WTC11 (cell line): ENCODE measurements around the gene KNSTRN. TPM values are rescaled to one million over a fixed set of nuclear protein-coding genes. Genes with fewer than 3 reads are reported as not detected.

ENCODE experiments used
- ATAC-seq: fragments of 200-7000 bp; cut with Tn5 transposase; 2 replicates; pipeline ENCODE4 v1.10.0; 2021; ENCODE audit warnings: mild to moderate bottlenecking, moderate library complexity
- CTCF ChIA-PET: fragments of 300-600 bp; sonication (Branson Sonifier 250); formaldehyde crosslinking; loops from one replicate; lab custom pipeline; 2021; ENCODE audit warnings: antibody characterized with exemption; lab: Charles Lee
- POLR2A ChIA-PET: fragments of 350-600 bp; sonication (Branson Sonifier 250); formaldehyde crosslinking; loops from one replicate; lab custom pipeline; 2021; ENCODE audit warnings: antibody characterized with exemption; lab: Charles Lee
- DNase-seq: peaks from one replicate; pipeline ENCODE4 v3.0.0; 2021; ENCODE audit warnings: low spot score
- H3K27ac Mint-ChIP-seq: 2 replicates; pipeline ENCODE4 v1.8.0; 2021; ENCODE audit warnings: mixed read lengths
- H3K27me3 Mint-ChIP-seq: 2 replicates; pipeline ENCODE4 v1.8.0; 2021; ENCODE audit warnings: low read depth, mild to moderate bottlenecking, moderate library complexity, mixed read lengths
- H3K36me3 Mint-ChIP-seq: 2 replicates; pipeline ENCODE4 v1.8.0; 2021; ENCODE audit warnings: mixed read lengths
- H3K4me1 Mint-ChIP-seq: 2 replicates; pipeline ENCODE4 v1.8.0; 2022; ENCODE audit warnings: mixed read lengths
- H3K4me3 Mint-ChIP-seq: 2 replicates; pipeline ENCODE4 v1.8.0; 2021; ENCODE audit warnings: mild to moderate bottlenecking, moderate library complexity, mixed read lengths
- H3K9me3 Mint-ChIP-seq: 2 replicates; pipeline ENCODE4 v1.8.0; 2021; ENCODE audit warnings: mixed read lengths
- E2F5 ChIP-seq: sonication (generic); formaldehyde crosslinking; IDR thresholded peaks from 2 replicates; pipeline ENCODE4 v1.8.1; 2022; ENCODE audit warnings: mild to moderate bottlenecking, moderate library complexity, missing genetic modification reagents
- EMX1 ChIP-seq: fragments of 250-450 bp; sonication (Bioruptor Pico); IDR thresholded peaks from 2 replicates; pipeline ENCODE4 v1.8.0; 2021; ENCODE audit warnings: mild to moderate bottlenecking
- GRHL2 ChIP-seq: fragments of 250-450 bp; sonication (Bioruptor Pico); IDR thresholded peaks from 2 replicates; pipeline ENCODE4 v1.8.0; 2022; ENCODE audit warnings: mild to moderate bottlenecking, moderate library complexity; ENCODE audit not compliant: insufficient replicate concordance, severe bottlenecking
- IRF1 ChIP-seq: sonication (generic); formaldehyde crosslinking; IDR thresholded peaks from 2 replicates; pipeline ENCODE4 v1.8.0; 2023; ENCODE audit warnings: missing genetic modification reagents
- JUN ChIP-seq: sonication (generic); formaldehyde crosslinking; IDR thresholded peaks from 2 replicates; pipeline ENCODE4 v1.8.0; 2023; ENCODE audit warnings: mild to moderate bottlenecking, missing genetic modification reagents
- NFATC4 ChIP-seq: fragments of 250-450 bp; sonication (Bioruptor Pico); IDR thresholded peaks from 2 replicates; pipeline ENCODE4 v1.9.0; 2021; ENCODE audit warnings: mild to moderate bottlenecking
- NFYB ChIP-seq: sonication (generic); formaldehyde crosslinking; conservative IDR thresholded peaks from 2 replicates; pipeline ENCODE4 v1.8.0; 2022; ENCODE audit warnings: low read depth, missing genetic modification reagents
- NR1H2 ChIP-seq: sonication (generic); formaldehyde crosslinking; IDR thresholded peaks from 2 replicates; pipeline ENCODE4 v1.9.0; 2021; ENCODE audit warnings: mild to moderate bottlenecking, moderate library complexity, missing genetic modification reagents
- NR3C1 ChIP-seq: sonication (generic); formaldehyde crosslinking; conservative IDR thresholded peaks from 2 replicates; pipeline ENCODE4 v1.8.1; 2023; ENCODE audit warnings: low read depth, mild to moderate bottlenecking, missing genetic modification reagents
- ZNF232 ChIP-seq: sonication (generic); formaldehyde crosslinking; IDR thresholded peaks from 2 replicates; pipeline ENCODE4 v1.8.0; 2022; ENCODE audit warnings: mild to moderate bottlenecking, missing genetic modification reagents
- ZNF425 ChIP-seq: fragments of 250-450 bp; sonication (Bioruptor Pico); conservative IDR thresholded peaks from 2 replicates; pipeline ENCODE4 v1.9.0; 2021; ENCODE audit warnings: mild to moderate bottlenecking
- ZNF532 ChIP-seq: fragments of 250-450 bp; sonication (Bioruptor Pico); IDR thresholded peaks from 2 replicates; pipeline ENCODE4 v1.9.0; 2021; ENCODE audit warnings: mild to moderate bottlenecking, borderline replicate concordance
- total RNA-seq: library from RNA; stranded (reverse); gene quantifications from 3 replicates; pipeline ENCODE4 v1.2.3, GENCODE V29; 2021
- TF ChIP-seq, protein P1 (sequence below): fragments of 250-450 bp; sonication (Bioruptor Pico); IDR thresholded peaks from 2 replicates; pipeline ENCODE4 v1.9.0; 2021; ENCODE audit warnings: mild to moderate bottlenecking
- TF ChIP-seq, protein P2 (sequence below): fragments of 250-450 bp; sonication (Bioruptor Pico); IDR thresholded peaks from 2 replicates; pipeline ENCODE4 v1.9.0; 2021; ENCODE audit warnings: mild to moderate bottlenecking
- TF ChIP-seq, protein P3 (sequence below): sonication (generic); formaldehyde crosslinking; conservative IDR thresholded peaks from 2 replicates; pipeline ENCODE4 v1.8.1; 2022; ENCODE audit warnings: mild to moderate bottlenecking, missing genetic modification reagents
- TF ChIP-seq, protein P4 (sequence below): sonication (generic); formaldehyde crosslinking; IDR thresholded peaks from 2 replicates; pipeline ENCODE4 v1.8.0; 2022; ENCODE audit warnings: mild to moderate bottlenecking, missing genetic modification reagents

The KNSTRN gene
- total RNA-seq, 1 experiment from 2014 or later, result 73.4 TPM

DNA sequence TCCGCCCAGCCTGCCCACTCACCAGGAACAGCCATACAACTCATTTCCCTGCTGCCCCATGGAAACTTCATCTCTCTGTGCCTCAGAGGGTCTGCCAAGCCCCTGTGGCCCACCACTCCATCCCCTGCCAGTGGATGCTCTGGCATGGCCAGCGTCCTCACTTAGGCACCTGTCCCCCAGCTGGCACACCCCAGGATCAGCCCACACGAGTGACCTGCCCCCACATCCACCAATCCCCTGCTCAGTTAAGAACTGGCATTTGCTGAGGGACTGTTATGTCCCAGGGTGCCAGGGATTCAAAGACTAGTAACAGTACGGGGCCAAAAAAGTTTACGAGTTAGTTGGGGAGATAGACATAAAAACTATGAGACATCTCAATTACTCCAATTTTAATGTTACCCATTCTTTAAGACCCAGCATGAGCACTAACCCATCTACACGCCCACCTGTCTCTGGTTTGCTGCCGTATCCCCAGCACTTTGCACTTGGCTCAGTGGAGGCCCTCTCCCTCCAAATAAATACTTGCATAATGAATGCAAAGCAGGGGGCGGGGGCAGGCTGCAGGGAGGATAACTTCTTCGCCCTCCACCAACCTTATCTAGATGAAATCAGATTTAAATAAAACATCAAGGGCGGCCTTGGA is 46.7 kb downstream of the KNSTRN start:
- DNase-seq (no peak), ATAC-seq (peak; percentile 32; the same call in 1 of the 2 replicates)
- ChIA-PET POLR2A (interaction anchor here (0.6 kb wide), 1 partner anchor 217 kb away, joined by 9 read pairs; no protein-coding TSS in a partner anchor), CTCF (interaction anchor here (1.0 to 2.4 kb wide), 6 partner anchors 62 to 154 kb away, joined by 3 to 12 read pairs (median 4); partner anchors contain the start of gene CCDC9B)
- peaks cover 22% of the 10 kb centered on the region for H3K4me1 Mint-ChIP-seq
- TF ChIP-seq E2F5, result no peak
- TF ChIP-seq NR1H2 (CRISPR knock-in tag), result no peak
- TF ChIP-seq IRF1 (CRISPR knock-in tag), result no peak
- TF ChIP-seq GRHL2, result no peak
- no peak for TF ChIP-seq ZNF532 (CRISPR knock-in tag)
- TF ChIP-seq, protein P1, sequence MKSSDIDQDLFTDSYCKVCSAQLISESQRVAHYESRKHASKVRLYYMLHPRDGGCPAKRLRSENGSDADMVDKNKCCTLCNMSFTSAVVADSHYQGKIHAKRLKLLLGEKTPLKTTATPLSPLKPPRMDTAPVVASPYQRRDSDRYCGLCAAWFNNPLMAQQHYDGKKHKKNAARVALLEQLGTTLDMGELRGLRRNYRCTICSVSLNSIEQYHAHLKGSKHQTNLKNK (CRISPR knock-in tag), result no peak
- TF ChIP-seq, protein P2, sequence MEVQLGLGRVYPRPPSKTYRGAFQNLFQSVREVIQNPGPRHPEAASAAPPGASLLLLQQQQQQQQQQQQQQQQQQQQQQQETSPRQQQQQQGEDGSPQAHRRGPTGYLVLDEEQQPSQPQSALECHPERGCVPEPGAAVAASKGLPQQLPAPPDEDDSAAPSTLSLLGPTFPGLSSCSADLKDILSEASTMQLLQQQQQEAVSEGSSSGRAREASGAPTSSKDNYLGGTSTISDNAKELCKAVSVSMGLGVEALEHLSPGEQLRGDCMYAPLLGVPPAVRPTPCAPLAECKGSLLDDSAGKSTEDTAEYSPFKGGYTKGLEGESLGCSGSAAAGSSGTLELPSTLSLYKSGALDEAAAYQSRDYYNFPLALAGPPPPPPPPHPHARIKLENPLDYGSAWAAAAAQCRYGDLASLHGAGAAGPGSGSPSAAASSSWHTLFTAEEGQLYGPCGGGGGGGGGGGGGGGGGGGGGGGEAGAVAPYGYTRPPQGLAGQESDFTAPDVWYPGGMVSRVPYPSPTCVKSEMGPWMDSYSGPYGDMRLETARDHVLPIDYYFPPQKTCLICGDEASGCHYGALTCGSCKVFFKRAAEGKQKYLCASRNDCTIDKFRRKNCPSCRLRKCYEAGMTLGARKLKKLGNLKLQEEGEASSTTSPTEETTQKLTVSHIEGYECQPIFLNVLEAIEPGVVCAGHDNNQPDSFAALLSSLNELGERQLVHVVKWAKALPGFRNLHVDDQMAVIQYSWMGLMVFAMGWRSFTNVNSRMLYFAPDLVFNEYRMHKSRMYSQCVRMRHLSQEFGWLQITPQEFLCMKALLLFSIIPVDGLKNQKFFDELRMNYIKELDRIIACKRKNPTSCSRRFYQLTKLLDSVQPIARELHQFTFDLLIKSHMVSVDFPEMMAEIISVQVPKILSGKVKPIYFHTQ (CRISPR knock-in tag), result no peak
- TF ChIP-seq NFYB, result no peak
- no peak for TF ChIP-seq NR3C1 (CRISPR knock-in tag)
- TF ChIP-seq, protein P3, sequence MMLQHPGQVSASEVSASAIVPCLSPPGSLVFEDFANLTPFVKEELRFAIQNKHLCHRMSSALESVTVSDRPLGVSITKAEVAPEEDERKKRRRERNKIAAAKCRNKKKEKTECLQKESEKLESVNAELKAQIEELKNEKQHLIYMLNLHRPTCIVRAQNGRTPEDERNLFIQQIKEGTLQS (CRISPR knock-in tag), result no peak
- no peak overlapping the region for H3K4me3 Mint-ChIP-seq
- peaks cover 22% of the 10 kb centered on the region for H3K27me3 Mint-ChIP-seq
- no peaks in the 10 kb centered on the region for H3K36me3 Mint-ChIP-seq
- H3K27ac Mint-ChIP-seq, result no peak overlapping the region
- no peaks in the 10 kb centered on the region for H3K9me3 Mint-ChIP-seq

GRCh38 chr15:40430271-40430805 is 47.8 kb downstream of the KNSTRN start:
- H3K9me3 Mint-ChIP-seq, result no peaks in the 10 kb centered on the region
- peaks cover 34% of the 10 kb centered on the region for H3K27me3 Mint-ChIP-seq
- no peak overlapping the region for H3K27ac Mint-ChIP-seq
- ATAC-seq (peak; percentile 81), DNase-seq (no peak)
- ChIA-PET CTCF (interaction anchor here (0.7 to 2.4 kb wide), 8 partner anchors 8 to 155 kb away, joined by 3 to 12 read pairs (median 4); partner anchors contain the start of genes BAHD1 and CCDC9B), POLR2A (interaction anchor here (0.7 kb wide), 1 partner anchor 113 kb away, joined by 4 read pairs; no protein-coding TSS in a partner anchor)
- no peaks in the 10 kb centered on the region for H3K36me3 Mint-ChIP-seq
- no peak overlapping the region for H3K4me3 Mint-ChIP-seq
- peaks cover 32% of the 10 kb centered on the region for H3K4me1 Mint-ChIP-seq
- TF ChIP-seq JUN (CRISPR knock-in tag), result no peak
- no peak for TF ChIP-seq NFATC4
- no peak for TF ChIP-seq ZNF232 (CRISPR knock-in tag)
- TF ChIP-seq EMX1, result no peak
- TF ChIP-seq, protein P2 (CRISPR knock-in tag), result no peak
- TF ChIP-seq, protein P4, sequence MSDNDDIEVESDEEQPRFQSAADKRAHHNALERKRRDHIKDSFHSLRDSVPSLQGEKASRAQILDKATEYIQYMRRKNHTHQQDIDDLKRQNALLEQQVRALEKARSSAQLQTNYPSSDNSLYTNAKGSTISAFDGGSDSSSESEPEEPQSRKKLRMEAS (CRISPR knock-in tag), result no peak
- TF ChIP-seq ZNF425 (CRISPR knock-in tag), result no peak
